Measurements from ENCODE around the gene NKX1-2.

The NKX1-2 gene

GRCh38 chr10:124477614-124478363, 28.0 kb upstream of the NKX1-2 start:
- in situ Hi-C loops (cut with MboI; ENCODE audit: low pct_unique_long_range_greater_than_20kb, low sequenced_read_pairs), result no loop called here
- DNase-seq, result no peak

GRCh38 chr10:124476043-124476725, 26.3 kb upstream of the NKX1-2 start:
- in situ Hi-C loops (cut with MboI; ENCODE audit: low pct_unique_long_range_greater_than_20kb, low sequenced_read_pairs), result no loop called here
- DNase-seq, result no peak

- in situ Hi-C loops (cut with MboI; ENCODE audit: low pct_unique_long_range_greater_than_20kb, low sequenced_read_pairs), result no loop called here
Measured at GRCh38 chr10:124474514-124475070, 24.8 kb upstream of the NKX1-2 start.

GRCh38 chr10:124473070-124473469, 23.2 kb upstream of the NKX1-2 start:
- in situ Hi-C loops (cut with MboI; ENCODE audit: low pct_unique_long_range_greater_than_20kb, low sequenced_read_pairs), result no loop called here
- no peak for DNase-seq

More at GRCh38 chr10:124474514-124475070, 24.8 kb upstream of the NKX1-2 start:
- peak; percentile 20 for DNase-seq

- peak; percentile 29 for DNase-seq
- in situ Hi-C loops (cut with MboI; ENCODE audit: low pct_unique_long_range_greater_than_20kb, low sequenced_read_pairs), result no loop called here
Measured at GRCh38 chr10:124472071-124472470, 22.2 kb upstream of the NKX1-2 start.

GRCh38 chr10:124470544-124471434, 21.0 kb upstream of the NKX1-2 start:
- DNase-seq, result peak; percentile 41
- in situ Hi-C loops (cut with MboI; ENCODE audit: low pct_unique_long_range_greater_than_20kb, low sequenced_read_pairs), result no loop called here

GRCh38 chr10:124469956-124470484, 20.2 kb upstream of the NKX1-2 start:
- DNase-seq, result no peak

GRCh38 chr10:124468624-124469023, 18.8 kb upstream of the NKX1-2 start:
- in situ Hi-C loops (cut with MboI; ENCODE audit: low pct_unique_long_range_greater_than_20kb, low sequenced_read_pairs), result no loop called here
- DNase-seq, result no peak

More at GRCh38 chr10:124469956-124470484, 20.2 kb upstream of the NKX1-2 start:
- in situ Hi-C loops (cut with MboI; ENCODE audit: low pct_unique_long_range_greater_than_20kb, low sequenced_read_pairs), result no loop called here

GRCh38 chr10:124467165-124467564, 17.3 kb upstream of the NKX1-2 start:
- in situ Hi-C loops (cut with MboI; ENCODE audit: low pct_unique_long_range_greater_than_20kb, low sequenced_read_pairs), result no loop called here

GRCh38 chr10:124465777-124466488, 16.1 kb upstream of the NKX1-2 start:
- in situ Hi-C loops (cut with MboI; ENCODE audit: low pct_unique_long_range_greater_than_20kb, low sequenced_read_pairs), result no loop called here
- no peak for DNase-seq

More at GRCh38 chr10:124467165-124467564, 17.3 kb upstream of the NKX1-2 start:
- no peak for DNase-seq

- peak; percentile 41 for DNase-seq
- in situ Hi-C loops (cut with MboI; ENCODE audit: low pct_unique_long_range_greater_than_20kb, low sequenced_read_pairs), result no loop called here
Measured at GRCh38 chr10:124465003-124465776, 15.4 kb upstream of the NKX1-2 start.

- in situ Hi-C loops (cut with MboI; ENCODE audit: low pct_unique_long_range_greater_than_20kb, low sequenced_read_pairs), result no loop called here
- DNase-seq, result no peak
Measured at GRCh38 chr10:124464028-124464965, 14.5 kb upstream of the NKX1-2 start.

- no peak for DNase-seq
- in situ Hi-C loops (cut with MboI; ENCODE audit: low pct_unique_long_range_greater_than_20kb, low sequenced_read_pairs), result no loop called here
Measured at GRCh38 chr10:124462348-124462695, 12.5 kb upstream of the NKX1-2 start.

GRCh38 chr10:124461642-124462347, 12.0 kb upstream of the NKX1-2 start, which contains the start of gene LHPP:
Gene LHPP, plus strand, starts transcription at chr10:124461823. Its CDS starts 40 bp downstream, at chr10:124461863.
- DNase-seq, result peak; percentile 86
- in situ Hi-C loops (cut with MboI; ENCODE audit: low pct_unique_long_range_greater_than_20kb, low sequenced_read_pairs), result no loop called here

GRCh38 chr10:124460144-124460543, 10.3 kb upstream of the NKX1-2 start:
- in situ Hi-C loops (cut with MboI; ENCODE audit: low pct_unique_long_range_greater_than_20kb, low sequenced_read_pairs), result no loop called here
- no peak for DNase-seq

GRCh38 chr10:124459395-124459794, 9.6 kb upstream of the NKX1-2 start:
- in situ Hi-C loops (cut with MboI; ENCODE audit: low pct_unique_long_range_greater_than_20kb, low sequenced_read_pairs), result no loop called here
- no peak for DNase-seq
